Hippocampal formation (tissue), 2 donors: ENCODE results near the gene LRGUK.

Source experiments
- DNase-seq, 2 donors: peaks; one replicate each; lab custom pipeline; 2025; lab: John Stamatoyannopoulos, UW

Gene LRGUK

DNA sequence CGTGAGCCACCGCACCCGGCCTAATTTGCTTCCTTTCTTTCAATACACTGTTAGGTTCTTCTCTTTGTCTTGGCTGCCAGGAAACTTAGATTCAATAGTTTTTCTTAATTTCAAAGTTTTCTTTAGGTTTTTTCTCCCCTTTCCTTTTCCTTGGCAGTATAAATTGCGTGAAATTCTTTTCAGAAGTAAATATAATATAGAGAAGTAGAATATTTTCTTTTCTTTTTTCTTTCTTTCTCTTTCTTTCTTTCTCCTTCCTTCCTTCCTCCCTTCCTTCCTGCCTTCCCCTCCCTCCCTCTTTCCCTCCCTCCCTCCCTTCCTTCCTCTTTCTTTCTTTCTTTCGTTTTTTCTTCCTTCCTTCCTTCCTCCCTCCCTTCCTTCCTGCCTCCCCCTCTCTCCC, 1.7 kb downstream of the LRGUK start:
- DNase-seq = no peak

DNA sequence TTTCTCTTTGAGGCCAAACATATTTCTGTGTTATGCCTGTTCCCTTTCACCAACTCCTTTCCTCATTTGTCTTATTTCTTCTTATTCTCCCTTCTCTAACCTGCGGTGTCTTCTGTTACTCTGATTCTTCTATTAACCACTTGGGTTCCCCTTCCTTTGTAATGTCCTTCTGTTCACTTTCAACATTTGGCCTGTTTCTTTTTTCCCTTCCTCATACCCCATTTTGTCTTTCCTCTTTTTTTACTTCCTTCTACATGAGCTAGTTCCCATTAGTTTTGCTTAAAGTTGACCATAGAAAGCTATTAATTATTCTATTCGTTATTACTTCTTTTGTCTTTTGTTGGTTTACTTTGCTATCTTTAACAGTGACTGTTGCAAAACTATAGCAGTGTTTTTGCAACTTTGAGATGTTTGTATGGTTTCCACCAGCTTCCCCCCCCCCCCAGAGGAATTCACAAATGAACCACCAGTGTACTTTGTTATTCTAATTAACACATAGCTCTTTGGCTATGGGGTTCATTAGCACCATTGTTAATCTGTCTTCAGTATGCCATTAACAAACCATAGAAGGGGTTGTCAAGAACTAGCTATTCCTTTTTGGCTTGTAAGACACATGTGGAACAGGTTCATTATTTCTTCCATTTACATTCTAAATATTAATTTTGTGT, 2.9 kb downstream of the LRGUK start:
- DNase-seq = no peak

DNA sequence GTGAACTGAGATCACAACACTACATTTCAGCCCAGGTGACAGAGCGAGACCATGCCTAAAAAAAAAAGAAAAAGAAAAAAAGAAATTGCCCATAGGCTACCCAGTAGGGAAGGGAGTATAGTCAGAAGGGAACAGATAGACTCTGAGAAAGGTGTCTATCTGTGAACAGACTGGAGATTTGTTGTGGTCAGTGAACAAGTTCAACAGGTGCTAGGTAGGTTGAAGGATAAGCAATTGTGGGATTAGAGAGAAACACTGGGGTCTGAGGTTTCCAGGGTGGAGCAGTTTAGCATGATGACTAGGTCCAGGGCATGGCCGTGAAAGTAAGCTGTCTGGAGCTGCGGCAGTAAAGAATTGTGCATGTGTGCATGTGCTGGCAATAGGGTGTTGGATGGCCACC, 6.9 kb downstream of the LRGUK start:
- DNase-seq = no peak

DNA sequence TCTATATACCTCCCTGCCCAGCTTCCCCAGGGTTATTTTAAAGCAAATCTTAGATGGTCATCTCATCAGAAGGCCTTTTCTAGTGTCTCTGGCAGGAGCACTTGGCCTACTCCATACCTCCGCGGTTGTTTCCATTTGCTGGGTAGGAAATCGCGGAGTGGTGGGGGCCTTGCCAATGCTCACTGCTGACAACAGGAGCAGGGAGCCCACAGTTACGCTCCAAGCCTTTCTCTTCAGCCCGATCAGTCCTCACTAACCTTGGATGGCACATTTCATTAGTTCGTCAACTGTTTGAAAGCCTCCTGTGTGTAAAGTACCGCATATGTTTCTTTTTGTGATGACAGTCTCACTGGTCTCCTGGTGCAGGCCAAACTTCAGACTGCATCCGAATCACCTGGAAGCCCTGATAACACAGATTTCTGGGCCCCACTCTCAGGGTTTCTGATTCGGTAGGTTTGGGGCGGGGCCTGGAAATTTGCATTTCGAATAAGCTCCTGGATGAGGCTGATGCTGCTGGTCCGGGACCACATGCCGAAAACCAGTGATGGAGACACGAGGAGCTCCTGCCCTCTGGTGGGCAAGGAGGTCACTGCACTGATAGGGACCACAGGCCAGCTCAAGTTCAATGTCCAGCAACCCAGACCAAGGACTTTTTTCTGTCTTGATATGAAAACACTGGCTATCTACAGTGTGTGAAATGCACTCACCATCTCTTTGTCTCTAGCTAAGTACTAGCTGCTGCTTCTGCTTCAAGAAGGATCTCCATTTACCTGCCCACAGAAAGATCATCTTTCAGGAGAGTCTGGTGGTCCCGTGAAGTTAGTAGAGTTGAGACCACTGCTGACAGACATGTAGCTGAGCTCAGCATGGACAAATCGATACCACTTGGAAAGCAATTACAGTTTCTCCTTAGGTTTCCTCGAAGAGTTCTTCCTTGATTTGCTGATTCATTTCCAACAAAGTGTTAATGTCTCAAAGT, 14.0 kb downstream of the LRGUK start:
- DNase-seq = peak; percentile 50 to 77

DNA sequence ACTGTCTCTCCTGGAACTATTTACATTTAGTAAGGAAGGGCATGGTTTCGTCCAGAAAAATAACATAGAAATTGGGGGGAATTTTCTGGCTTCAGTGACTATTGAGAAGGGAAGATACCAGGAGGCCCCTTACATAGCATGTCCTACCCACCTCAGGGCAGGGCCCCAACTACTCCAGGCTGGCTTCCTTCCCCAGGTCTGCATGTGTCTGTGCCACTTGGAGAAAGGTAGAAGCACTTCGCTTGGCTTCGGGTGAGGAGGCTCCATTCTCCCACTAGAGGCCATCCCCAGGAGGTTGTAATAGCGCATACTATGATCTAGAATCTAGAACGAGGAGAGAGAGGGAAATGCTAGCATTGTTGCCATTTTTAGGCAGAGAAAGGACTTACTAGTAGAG, 14.7 kb downstream of the LRGUK start:
- no peak for DNase-seq

DNA sequence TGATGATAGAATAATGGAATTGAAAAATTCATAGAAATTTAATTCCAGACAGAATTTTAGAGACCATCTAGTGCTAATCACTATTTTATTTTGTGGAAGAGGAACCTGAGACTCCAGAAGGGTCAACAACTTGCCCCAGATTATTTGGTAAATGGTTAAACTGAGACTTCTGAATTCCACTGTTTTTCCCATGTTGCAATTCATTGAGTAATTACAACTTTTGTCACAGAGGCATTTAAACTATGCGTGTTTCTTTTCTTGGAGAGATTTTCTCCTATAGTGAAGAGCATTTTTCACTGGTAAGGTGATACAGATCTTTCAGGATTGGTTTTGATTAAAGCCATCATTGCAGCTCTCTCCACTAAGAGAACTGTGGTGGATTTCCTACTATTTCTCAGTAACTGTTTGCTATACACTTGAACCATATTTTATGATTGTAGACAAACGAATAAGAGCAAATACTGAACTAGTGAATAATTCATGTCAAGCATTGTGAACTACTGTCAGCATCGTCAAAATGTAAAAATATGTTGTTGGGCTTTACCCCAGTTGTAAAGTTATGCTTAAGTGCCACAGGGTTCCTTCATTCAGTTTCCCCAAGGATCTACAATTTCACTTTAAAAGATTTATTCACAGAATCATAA, 26.5 kb downstream of the LRGUK start:
- no peak for DNase-seq

DNA sequence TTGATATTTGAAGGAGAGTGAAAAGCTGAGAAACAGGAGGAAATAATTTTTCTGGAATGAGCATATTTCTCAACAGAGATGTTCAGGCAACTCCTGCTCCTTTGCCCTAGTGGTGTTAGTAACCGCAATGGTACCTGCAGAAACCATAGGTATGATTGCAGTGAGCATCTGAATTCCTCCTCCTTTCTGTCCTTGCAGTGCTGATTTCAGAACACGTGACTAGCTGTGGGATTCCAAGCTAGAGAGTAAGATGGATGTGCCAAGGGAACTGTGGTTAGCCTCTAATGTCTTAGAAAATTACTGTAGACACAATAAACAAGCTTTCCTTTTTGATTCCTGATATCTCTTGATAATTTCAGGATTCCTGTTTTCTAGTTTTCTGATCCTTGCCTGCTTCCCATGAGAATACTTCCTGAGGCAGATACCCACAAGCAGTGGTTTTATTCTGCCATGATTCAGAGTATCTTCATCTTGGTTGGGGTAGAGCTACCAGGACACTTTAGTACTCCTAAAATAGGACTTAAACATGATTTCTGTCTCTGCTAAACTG, 27.5 kb downstream of the LRGUK start:
- DNase-seq = no peak

DNA sequence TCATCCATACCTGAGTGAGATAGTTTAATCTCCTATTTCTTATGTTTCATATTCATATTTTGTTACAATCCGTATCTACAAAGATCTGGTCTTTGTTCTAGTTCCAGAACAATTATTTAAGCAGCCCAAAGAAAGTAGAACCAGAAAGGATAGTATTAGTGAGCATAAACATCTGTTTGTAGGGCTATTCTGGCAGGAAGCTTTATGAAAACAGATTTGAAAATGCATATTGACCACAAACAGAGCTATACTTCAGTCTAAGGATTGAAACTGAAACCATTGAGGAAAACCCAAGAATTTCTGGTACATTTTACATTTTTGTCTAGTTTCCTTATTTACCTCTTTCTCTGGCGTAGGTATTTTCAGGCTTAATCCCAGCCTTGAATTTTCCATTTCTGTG, 28.1 kb downstream of the LRGUK start:
- no peak for DNase-seq

DNA sequence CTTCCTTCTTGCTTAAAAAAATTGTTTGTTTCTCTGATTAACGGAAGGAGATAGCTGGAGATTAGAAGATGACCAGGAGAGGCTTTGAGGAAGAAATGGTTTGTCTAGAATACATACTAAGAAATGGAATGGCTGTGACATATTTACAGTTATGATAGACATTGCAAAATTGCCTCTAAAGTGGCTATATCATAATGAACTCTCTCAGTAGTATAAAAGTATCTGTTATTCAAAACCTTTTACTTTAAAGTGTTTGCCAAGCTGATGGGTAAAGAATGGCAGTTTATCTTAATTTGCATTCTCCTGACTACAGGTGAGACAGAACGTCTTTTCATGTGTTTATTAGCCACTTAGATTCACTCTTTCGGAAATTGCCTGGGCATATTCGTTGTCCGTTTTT, 28.7 kb downstream of the LRGUK start:
- no peak for DNase-seq

DNA sequence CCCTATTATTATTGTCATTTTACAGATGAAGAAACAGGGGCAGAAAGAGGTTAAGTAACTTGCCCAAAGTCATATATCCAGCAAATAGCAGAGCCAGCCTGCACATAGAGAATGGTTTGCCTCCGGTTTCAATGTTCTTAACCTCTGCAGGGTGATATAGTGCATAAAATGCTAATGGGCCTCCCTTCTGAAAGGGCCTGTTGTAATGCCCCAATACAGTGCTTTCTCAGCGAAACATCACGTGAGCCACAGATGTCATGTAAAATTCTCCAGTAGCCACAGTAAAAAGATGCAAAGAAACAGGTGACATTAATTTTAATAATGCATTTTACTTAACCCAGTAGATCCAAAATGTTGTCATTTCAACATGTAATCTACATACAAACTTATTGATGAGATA, 38.1 kb downstream of the LRGUK start:
- peak in 1 of 2 donors; percentile 30 for DNase-seq

DNA sequence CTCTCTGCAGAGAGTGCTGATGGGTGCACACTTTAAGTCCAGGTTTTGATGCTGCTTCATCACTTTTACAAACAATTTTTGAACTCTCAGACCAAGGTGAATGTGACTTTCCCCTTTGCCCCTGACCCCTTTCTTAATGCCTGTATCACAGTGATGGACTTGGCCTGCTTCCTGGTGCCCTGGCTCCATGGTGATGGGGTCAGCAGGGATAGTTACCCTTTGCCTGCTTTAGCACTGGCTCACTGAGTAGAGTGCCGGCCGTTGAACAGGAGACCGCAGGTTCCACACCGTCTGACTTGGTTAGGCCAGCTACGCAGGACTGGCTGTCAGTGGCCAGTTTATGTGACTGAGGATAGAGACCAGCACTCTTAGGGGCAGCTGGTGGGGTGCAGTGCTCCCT, 40.1 kb downstream of the LRGUK start:
- DNase-seq = no peak

DNA sequence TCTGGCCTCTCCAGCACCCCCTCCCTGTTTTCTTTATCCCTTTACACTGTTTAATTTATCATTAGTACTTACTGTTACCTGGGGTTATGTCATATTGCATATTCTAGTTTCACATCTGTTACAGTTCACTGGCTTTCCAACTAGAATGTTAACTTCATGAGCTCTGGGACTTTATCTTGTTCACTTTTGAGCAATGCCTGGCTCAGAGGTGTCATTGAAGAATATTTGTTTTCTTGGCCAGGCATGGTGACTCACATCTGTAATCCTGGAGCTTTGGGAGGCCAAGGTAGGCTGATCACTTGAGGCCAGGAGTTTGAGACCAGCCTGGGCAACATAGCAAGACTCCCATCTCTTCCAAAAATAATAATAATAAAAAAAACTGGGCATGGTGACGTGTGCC, 40.7 kb downstream of the LRGUK start:
- no peak for DNase-seq

DNA sequence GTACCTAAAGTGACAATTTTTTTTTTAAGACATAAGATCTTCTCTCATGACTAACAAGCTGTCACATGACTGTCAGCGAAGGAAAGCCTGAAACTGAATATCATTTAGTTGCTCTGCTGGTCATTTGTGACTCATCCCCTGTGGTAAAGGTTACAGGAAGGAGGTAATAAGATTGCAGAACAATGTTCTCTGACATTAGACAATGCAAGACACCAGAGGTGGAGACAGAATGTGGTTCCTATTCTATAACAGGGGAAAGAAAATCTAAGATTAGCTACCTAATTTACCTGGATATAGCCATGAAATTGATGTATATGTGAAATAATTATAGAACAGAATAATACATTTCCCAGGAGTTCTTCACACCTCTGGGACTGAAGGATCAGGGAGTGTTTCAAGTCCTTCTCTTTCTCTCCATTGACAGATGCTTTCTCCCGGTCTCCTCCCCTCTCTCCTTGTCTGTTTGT, 47.7 kb downstream of the LRGUK start:
- no peak for DNase-seq

DNA sequence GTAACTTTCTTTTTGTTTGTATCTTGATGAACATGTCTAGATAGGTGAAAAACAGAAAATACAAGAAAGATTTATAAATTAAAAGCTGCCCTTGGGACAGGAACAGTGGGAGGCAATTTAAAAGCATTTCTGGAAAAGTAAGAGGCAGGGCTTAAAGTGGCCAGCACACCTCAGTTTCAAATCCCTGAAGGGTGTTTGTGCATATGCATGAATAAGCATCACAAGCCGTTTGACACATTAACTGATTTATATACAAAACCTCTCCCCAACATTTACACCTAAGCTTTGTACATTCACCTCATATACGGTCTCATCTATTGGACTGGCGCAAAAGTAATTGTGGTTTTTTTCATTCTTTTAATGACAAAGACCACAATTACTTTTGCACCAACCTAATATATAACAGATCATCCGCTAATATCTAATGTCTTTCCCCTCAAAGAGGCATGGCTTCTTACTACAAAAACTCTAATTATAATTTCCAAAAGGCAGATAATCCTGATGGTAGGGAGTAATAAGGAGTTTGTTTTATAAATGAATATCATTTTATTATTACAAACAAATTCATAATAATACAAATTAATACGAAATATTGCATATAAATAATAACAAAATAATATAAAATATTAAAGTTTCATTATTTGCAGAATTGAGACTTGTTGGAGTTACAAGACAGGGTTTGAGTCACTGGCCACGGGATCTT, 48.3 kb downstream of the LRGUK start:
- DNase-seq = no peak

DNA sequence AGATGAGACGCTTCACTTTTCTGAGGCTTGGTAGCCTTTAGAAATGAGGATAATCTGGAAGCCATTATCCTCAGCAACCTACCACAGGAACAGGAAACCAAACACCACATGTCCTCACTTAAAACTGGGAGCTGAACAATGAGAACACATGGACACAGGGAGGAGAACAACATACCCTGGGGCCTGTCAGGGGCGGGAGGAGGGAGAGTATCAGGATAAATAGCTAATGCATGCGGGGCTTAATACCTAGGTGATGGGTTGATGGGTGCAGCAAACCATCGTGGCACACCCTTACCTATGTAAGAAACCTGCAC, 48.9 kb downstream of the LRGUK start:
- DNase-seq = no peak

DNA sequence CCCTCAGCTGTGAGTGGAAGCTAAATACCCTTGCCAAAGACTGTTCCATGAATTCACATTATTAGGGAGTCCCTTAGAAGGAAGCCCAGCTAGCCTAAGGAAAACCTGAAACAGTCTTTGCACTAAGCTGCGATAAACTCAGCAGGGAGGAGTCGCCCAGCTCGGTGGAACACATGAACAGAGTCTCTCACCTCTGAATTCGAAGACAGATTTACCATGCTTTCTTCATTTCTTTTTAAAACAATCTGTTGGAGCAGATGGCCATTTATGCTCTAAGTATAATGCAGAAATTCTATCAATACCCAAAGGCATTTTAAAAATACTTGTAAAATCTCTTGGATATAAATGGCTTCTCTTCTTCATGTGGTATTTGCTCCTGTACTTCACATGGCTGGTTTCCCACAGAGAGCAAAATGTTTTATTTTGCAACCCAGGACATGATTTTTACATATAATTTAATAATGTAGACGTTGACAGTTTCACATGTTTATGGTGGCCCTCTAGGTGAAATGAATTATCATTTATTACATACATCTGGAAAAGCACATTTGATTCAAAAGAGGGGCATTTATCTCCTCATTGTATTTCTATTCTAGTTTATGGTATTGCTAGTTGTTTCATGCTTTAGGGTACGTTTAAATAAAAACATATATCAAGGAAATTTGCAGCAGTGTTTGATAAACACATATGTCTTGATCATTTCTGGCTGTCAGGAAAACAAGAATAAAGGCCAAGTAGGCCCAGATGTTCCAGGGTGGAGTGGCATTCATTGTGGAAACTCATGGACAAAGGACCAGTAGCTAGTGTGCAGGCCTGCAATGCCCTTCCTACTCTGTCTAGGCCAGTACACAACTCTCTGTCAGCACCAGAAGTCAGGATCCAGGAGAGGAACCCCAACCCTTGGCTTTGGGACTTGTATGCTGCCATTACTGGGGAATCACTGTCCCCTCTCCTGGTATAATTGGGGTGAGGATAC, 52.2 kb downstream of the LRGUK start:
- peak in 1 of 2 donors; percentile 7 for DNase-seq

DNA sequence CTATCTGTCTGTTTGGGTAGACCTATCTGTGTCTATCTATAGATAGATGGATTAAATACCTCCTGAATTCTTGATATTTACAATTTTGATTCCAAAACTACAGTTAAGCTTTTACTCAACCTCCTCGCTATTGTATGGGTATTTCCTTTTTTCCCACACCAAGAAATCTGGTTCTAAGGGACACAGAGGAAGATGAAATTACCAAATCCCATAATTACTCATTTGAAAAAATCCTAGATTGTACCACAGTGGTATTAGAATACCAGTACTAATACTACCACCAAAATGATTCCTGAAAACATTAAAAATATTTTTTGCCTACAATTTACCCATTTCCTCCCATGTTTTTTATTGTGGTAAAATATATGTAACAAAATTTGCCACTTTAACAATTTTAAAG, 53.2 kb downstream of the LRGUK start:
- DNase-seq = no peak

DNA sequence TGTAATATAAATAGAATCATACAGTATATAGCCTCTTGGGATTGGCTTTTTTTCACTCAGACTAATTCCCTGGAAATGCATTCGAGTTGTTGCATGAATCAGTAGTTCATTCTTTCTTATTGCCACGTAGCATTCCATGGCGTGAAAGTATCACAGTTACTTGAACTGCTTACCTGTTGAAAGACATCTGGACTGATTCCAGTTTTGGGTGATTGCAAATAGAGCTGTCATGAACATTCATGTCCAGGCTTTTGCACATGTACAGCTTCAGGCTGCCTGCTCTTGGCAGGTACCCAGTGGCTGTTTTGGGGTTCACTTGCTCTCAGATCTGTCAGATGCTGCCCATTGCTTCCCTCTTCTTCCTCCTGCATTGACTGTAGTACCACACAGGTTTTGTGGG, 54.9 kb downstream of the LRGUK start:
- DNase-seq = no peak

DNA sequence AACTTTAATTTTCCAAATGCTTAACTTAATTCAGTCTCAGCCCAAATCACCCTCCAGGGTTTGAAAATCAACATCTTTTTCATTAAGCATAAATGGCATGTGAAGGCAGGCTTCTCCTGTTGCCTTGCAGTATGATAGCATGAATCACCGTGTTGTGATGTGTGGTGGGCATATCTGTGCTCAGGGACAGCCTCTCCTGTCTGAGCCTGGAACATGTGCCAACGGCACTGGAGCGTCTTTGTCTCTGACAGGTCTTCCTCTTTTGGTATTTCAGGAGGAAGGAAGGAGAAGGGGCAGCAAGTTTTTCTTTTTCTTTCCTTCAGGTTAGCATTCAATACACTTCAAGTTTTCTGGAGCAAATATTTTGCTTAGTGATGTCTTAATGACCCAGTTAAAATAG, 57.6 kb downstream of the LRGUK start:
- DNase-seq = no peak

DNA sequence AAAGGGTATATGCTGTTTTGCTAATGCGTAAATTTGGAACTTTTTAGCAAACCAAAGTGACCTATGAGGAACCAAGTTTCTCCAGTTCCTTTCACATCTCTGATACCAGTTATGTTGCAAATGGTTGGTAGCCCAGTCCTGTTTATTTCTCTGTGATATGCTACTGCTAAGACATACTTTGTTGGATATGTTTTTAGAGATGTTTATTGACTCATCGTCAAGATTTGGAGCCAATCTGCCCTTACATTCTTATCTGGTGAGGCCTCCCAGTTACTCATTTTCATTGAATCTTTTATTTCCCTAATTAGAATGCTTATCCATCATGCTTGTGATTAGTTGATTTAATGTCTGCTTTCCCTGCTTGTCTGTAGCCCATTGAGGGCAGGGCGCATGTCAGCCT, 58.9 kb downstream of the LRGUK start:
- DNase-seq = no peak

DNA sequence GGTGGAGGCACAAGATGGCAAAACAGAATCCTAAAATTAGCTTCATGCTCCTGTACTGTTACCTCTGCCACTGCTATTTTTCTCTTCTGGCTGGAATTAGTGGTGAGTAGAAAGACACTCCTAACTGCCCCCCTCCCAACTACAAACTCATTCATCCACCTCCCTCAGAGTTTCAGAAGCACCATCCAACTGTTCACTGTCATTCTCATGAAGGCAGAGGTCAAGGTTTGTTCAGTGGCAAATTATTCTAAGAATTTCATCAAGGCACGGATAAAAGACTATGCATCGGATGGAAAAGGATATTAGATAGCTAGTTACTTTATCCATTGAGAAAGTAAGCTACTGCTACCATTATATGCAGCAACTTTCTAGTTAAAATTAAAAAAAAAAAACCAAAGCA, 59.7 kb downstream of the LRGUK start:
- no peak for DNase-seq
